Uterus (tissue), 2 donors: ENCODE measurements around the gene NEURL1.

Experiments used
- CTCF ChIP-seq, 4 experiments: fragments of 200-600 bp in 2 of 4; fragments of 450-650 bp in 2 of 4; sonication (generic) in 2 of 4; IDR thresholded peaks; one replicate each; pipeline ENCODE4 v1.5.1; 2016 to 2019; ENCODE audit warnings: antibody characterized with exemption in 4 of 4, mild to moderate bottlenecking in 2 of 4, moderate library complexity in 1 of 4
- POLR2A ChIP-seq, 2 donors: fragments of 450-650 bp; IDR thresholded peaks; one replicate each; pipeline ENCODE4 v1.6.1; 2016; ENCODE audit warnings: antibody characterized with exemption in 2 of 2, mild to moderate bottlenecking in 1 of 2, moderate library complexity in 1 of 2

- no peak for TF ChIP-seq CTCF (IDR thresholded peaks at IDR 0.05)
- no peak for TF ChIP-seq POLR2A (IDR thresholded peaks at IDR 0.05)
Observed at GRCh38 chr10:103637011-103637410, 143.5 kb downstream of the NEURL1 start.
